Measurements from ENCODE around the gene HECW1.

Gene HECW1

GRCh38 chr7:43273939-43274719 is 161.7 kb downstream of the HECW1 start:
- DNase-seq, result no peak

GRCh38 chr7:43274752-43275151 is 162.3 kb downstream of the HECW1 start:
- no peak for DNase-seq

DNA sequence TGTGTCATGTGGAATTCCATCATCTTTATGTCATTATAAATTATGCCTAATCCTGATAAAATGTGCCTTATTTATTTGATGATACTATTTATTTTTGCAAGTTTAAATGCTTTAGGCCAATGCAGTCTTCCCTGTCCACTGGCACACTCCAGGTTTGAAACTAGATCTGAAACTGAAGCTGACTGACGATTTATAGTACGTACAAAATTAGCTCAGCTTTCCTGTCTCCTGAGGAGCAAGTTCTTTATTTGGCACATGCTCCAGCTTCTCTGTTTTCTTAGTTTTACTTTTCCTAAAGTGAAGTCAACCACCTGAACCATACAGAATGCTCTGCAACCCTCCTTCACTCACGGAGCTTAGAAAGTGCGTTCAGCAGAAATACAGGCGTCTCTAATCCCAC is 164.1 kb downstream of the HECW1 start:
- DNase-seq, result no peak

GRCh38 chr7:43278088-43278644 is 165.7 kb downstream of the HECW1 start:
- DNase-seq, result no peak

DNA sequence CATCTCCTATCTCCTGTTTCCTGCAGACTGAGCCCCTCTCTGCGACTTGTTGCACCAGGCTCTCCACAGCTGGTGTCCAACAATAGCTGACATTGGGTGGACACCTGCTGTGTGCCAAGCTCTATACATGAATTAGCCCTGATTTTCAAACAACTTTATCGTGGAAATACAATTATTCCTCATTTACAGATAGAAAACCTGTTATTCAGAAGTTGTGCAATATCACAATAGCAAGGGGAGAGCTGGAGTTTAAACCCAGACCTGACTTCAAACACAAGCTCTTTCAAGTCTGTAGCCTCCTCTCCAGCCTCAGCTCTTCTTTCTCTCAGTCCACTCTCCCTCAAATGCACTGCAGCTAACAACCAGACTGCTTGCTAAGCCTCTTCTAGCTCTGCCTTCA is 168.8 kb downstream of the HECW1 start:
- DNase-seq, result no peak

DNA sequence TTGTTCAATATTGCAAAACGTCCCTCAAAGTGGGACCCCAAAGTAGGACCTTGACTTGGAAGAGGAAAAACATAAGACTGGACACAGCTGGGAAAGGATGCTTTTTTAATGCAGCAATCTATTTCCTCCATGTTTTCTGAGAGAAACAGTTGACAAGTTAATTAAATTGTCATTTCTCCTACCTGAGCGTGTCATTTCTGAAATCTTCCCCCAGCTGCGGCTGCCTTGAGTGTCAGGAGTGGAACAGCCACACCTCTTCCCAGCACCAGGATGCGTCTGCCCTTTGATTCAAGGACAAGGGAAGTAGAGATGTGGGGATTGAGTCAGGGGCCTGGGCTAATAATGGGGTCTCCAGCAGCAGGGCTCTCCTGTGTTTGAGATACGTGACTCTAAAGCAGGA is 171.3 kb downstream of the HECW1 start:
- DNase-seq, result no peak

GRCh38 chr7:43289826-43290225 is 177.4 kb downstream of the HECW1 start:
- DNase-seq, result no peak

DNA sequence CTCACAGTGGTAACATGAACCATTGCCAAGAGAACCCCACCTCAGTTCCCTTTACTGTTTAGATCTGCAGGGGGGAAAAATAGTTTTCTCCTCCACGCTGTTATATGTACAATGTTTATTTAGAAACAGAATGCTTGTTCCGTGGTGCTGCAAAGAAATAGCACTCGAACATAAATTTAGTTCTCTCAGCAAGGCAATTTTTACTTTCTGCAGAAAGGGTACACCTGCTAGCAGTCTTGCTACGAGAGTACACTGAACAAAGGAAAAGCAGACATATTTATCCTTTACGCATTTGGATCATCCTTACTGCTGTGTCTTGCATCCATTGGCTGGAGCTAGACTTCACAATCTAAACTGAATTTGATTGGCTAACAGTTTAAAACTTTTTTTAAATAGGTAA is 178.5 kb downstream of the HECW1 start:
- DNase-seq, result no peak

GRCh38 chr7:43291789-43292188 is 179.3 kb downstream of the HECW1 start:
- no peak for DNase-seq

- no peak for DNase-seq
Observed at GRCh38 chr7:43292384-43292783, 179.9 kb downstream of the HECW1 start.

GRCh38 chr7:43294080-43294630 is 181.7 kb downstream of the HECW1 start:
- DNase-seq, result no peak

DNA sequence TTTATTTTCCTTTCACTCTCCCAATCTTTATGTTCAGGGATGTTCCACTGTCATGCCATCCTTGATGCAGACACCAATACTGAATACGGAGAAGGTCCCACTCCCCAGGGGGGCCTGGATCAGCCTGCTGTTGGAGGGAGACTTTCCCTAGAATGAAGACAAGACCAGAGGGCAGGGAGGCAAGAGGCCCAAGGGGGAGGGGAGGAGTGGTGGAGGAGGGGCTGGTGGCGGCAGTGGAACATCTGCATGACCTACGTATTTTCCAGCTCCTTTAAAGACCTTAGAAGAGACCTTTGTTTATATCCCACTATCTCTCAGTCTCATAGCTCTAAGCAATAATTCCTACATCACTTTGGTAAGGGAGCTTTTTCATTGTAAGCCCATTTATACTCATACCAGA is 183.0 kb downstream of the HECW1 start:
- DNase-seq, result no peak

DNA sequence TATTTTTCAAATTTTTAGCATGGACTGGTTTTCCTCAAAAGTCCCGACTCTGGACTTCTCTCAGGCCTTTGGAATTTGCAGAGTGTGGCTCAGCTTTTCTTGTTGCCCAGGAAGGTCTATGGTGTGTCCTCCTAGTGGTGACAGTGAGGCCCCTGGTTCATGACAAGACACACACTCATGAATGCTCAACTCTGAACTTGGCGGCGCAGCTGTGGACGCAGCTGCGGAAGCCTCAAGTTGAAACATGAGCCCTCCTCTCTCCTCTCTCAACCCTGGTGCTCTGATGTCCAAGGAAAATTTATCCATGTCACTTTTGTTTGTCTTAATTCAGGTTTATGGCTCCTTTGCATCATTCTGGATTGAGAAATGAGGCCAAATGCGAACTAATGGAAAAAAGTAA is 183.9 kb downstream of the HECW1 start:
- no peak for DNase-seq

- DNase-seq, result no peak
Observed at GRCh38 chr7:43298617-43299016, 186.2 kb downstream of the HECW1 start.

GRCh38 chr7:43300121-43300520 is 187.7 kb downstream of the HECW1 start:
- DNase-seq, result no peak

- DNase-seq, result no peak
Observed at GRCh38 chr7:43302211-43302711, 189.8 kb downstream of the HECW1 start.

- no peak for DNase-seq
Observed at GRCh38 chr7:43302773-43303460, 190.5 kb downstream of the HECW1 start.

DNA sequence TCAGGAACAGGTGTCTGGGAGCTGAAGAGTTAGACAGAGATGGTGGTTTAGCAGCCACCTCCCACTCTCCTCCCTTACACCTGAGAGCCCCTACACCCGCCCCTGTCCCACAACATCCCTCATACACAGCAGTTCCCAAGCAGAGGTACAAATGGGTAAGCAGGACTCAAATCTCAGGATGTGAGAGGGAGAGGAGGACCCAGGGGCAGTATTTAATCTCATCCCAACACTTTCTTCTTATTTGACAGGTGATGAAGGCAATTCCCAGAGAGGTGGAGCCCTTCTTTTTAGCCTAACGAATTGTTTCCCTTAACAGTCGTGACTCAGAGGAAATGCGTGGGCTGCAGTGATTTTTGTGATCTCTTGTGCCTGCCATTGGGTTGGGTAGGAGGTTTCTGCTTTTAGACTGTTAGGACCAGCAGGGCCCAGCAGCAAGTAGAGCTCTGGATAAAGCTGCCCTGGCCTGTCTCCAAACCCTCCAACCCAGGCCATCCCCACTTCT is 191.3 kb downstream of the HECW1 start:
- peak; percentile 24 for DNase-seq

- DNase-seq, result no peak
Observed at GRCh38 chr7:43306404-43306803, 194.0 kb downstream of the HECW1 start.

DNA sequence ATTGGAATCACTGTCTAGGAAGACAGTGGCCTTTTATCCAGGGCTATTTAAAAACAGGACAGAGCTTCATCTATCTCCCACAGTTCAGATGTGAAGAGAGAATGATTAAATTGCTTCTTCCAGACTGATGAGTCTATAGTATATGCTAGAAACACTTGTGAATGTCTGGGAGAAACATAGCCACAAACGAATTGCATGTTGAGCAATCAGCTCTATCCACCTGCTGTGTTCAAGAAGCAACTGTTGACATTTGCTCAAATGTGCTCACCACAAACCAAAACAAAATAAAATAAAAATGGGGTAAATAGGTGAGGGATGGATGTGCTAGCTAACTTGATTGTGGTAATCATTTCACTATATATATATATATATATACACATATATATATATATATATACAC is 195.1 kb downstream of the HECW1 start:
- DNase-seq, result no peak

- DNase-seq, result no peak
Observed at GRCh38 chr7:43308913-43309705, 196.7 kb downstream of the HECW1 start.

DNA sequence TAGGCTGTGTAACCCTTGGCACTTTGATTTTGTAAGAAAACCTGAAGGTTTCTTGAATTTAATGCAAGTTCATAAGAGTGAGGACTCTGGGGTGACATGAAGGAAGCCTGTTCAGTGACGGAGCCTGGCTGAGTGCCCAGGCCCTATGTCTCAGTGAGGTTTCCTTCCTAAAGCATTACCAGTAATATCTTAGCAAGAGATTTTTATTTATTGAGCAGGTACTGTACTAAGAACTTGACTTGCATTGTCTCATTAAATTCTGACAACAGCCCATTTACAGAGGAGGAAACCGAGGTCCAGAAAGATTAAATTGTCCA is 197.2 kb downstream of the HECW1 start:
- DNase-seq, result no peak

DNA sequence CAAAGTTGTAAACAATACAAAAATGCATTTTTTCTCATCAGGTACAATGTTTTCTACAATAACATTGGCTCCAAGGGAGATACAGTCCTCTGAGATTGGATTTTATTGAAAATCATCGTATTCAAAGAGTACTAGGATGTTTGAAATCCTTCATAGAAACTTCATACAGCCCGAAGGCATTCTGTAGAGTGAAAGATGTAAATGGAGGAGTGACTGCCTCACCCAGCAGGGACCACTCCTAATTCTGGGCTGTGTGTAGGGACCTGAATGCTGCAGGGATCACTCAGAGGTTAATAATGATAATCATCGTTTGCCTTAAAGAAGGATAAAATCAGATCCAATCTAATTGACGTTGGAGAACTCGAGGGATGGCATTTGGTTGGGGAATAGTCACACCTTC is 198.6 kb downstream of the HECW1 start:
- no peak for DNase-seq
